Activated T-helper 2 cell treated with anti-CD3 and anti-CD28 coated beads, Interferon-gamma antibody, Interleukin-2, Interleukin-4, amounts not matched to agents 10 μg/mL and 5 μg/mL and 100 μg/mL, durations not matched to agents 14 hours and 24 hours and 36 hours (primary cell): Measurements from ENCODE around the gene DERL2. TPM values are rescaled to one million over a fixed set of nuclear protein-coding genes. Genes with fewer than 3 reads are reported as not detected.

ENCODE experiments used
- DNase-seq: peaks from one replicate; pipeline ENCODE4 v3.0.0; 2021; ENCODE audit warnings: low spot score
- H3K27ac Mint-ChIP-seq: one replicate; pipeline ENCODE4 v1.8.0; 2021; ENCODE audit warnings: mixed read lengths
- H3K27me3 Mint-ChIP-seq: one replicate; pipeline ENCODE4 v1.8.0; 2021; ENCODE audit warnings: low read depth, mixed read lengths
- H3K36me3 Mint-ChIP-seq: one replicate; pipeline ENCODE4 v1.8.0; 2021; ENCODE audit warnings: low read depth, mixed read lengths
- H3K4me1 Mint-ChIP-seq: one replicate; pipeline ENCODE4 v1.8.0; 2021; ENCODE audit warnings: low read depth, mixed read lengths
- H3K4me3 Mint-ChIP-seq: one replicate; pipeline ENCODE4 v1.8.0; 2021; ENCODE audit warnings: low read depth, mild to moderate bottlenecking, moderate library complexity, mixed read lengths
- H3K9me3 Mint-ChIP-seq: one replicate; pipeline ENCODE4 v1.8.0; 2021; ENCODE audit warnings: mixed read lengths
- intact Hi-C: fragments of 100-400 bp; cut with micrococcal nuclease; formaldehyde crosslinking; loops from one replicate; pipeline ENCODE4 v1.15.1; 2023
- total RNA-seq: library from RNA; stranded (reverse); gene quantifications from 2 replicates; pipeline ENCODE4 v1.2.3, GENCODE V29; 2022

The DERL2 gene
- total RNA-seq, 1 donor from 2014 or later, result 69.3 TPM

DNA sequence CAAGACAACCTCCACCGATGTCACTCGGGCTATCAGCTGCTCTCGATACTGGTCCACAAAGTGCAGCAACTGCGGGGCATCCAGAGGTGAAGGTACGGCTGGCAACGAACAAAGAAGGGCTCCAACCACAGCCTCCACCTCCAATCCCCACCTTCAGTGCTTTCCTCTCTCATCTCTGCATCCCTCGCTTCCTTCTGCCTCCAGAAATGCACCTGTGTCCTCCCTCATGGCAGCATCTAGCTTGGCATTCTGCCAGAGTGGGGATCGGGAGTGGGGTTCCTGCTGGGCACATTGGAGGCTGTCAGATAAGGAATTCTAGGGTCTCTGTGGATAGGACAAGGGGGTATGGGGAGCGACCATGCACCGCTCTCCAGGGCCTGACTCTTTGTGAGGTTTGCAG, 29.0 kb upstream of the DERL2 start:
- no peak overlapping the region for H3K4me3 Mint-ChIP-seq
- no peaks in the 10 kb centered on the region for H3K27me3 Mint-ChIP-seq
- peaks cover 59% of the 10 kb centered on the region for H3K36me3 Mint-ChIP-seq
- peaks cover 22% of the 10 kb centered on the region for H3K4me1 Mint-ChIP-seq
- no peaks in the 10 kb centered on the region for H3K9me3 Mint-ChIP-seq
- no peak overlapping the region for H3K27ac Mint-ChIP-seq
- DNase-seq, result no peak
- intact Hi-C loops, result no loop called here

DNA sequence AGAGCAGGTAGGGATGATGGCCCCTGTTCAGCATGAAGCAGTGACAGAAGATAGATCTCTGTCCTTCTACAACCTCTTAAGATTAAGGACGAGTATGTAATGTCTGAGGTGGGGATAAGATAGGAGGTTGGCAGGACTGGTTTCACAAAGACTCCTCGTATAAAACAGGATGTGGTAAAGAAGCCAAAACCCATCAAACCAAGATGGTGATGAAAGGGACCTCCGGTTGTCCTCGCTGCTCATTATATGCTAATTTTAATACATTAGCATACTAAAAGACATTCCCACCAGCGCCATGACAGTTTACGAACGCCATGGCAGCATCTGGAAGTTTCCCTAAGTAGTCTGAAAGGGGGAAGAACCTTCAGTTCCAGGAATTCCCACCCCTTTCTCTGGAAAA, 27.6 kb upstream of the DERL2 start:
- H3K4me1 Mint-ChIP-seq, result peaks cover 22% of the 10 kb centered on the region

GRCh38 chr17:5511401-5512225, 25.6 kb upstream of the DERL2 start:
- no peaks in the 10 kb centered on the region for H3K27me3 Mint-ChIP-seq
- H3K9me3 Mint-ChIP-seq, result no peaks in the 10 kb centered on the region
- peak overlapping the region; percentile 65 for H3K27ac Mint-ChIP-seq
- H3K36me3 Mint-ChIP-seq, result peaks cover 48% of the 10 kb centered on the region
- no peak overlapping the region for H3K4me3 Mint-ChIP-seq
- H3K4me1 Mint-ChIP-seq, result peaks cover 22% of the 10 kb centered on the region
- intact Hi-C loops, result no loop called here
- DNase-seq, result no peak

More for the DNA sequence above, 27.6 kb upstream of the DERL2 start:
- peaks cover 59% of the 10 kb centered on the region for H3K36me3 Mint-ChIP-seq
- no peaks in the 10 kb centered on the region for H3K27me3 Mint-ChIP-seq
- DNase-seq, result no peak
- no peak overlapping the region for H3K4me3 Mint-ChIP-seq
- H3K9me3 Mint-ChIP-seq, result no peaks in the 10 kb centered on the region
- no peak overlapping the region for H3K27ac Mint-ChIP-seq
- intact Hi-C loops, result no loop called here

DNA sequence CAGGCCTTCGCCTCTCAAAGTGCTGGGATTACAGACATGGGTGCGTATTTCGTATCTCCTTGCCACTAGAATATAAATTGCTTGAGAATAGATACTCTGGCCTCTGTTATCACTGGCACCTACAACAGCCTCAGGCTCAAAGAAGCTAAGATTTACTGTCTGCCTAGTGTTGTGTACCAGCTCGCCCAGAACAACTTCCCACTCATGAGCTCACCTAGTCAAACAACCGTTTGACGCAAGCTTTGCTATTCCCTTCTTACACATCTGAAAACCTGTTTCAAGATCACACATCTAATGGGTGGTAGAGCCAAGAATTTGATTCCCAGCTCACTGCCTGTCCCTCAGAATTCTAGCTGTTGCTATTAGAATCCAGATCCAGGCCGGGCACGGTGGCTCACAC, 24.8 kb upstream of the DERL2 start:
- DNase-seq, result no peak
- peaks cover 22% of the 10 kb centered on the region for H3K4me1 Mint-ChIP-seq
- peaks cover 42% of the 10 kb centered on the region for H3K36me3 Mint-ChIP-seq
- no peaks in the 10 kb centered on the region for H3K9me3 Mint-ChIP-seq
- H3K27ac Mint-ChIP-seq, result no peak overlapping the region
- no peak overlapping the region for H3K4me3 Mint-ChIP-seq
- no peaks in the 10 kb centered on the region for H3K27me3 Mint-ChIP-seq
- intact Hi-C loops, result no loop called here

- H3K9me3 Mint-ChIP-seq, result no peaks in the 10 kb centered on the region
- no peak overlapping the region for H3K4me3 Mint-ChIP-seq
- H3K4me1 Mint-ChIP-seq, result peaks cover 22% of the 10 kb centered on the region
- intact Hi-C loops, result no loop called here
- no peak for DNase-seq
- no peak overlapping the region for H3K27ac Mint-ChIP-seq
- peaks cover 30% of the 10 kb centered on the region for H3K36me3 Mint-ChIP-seq
- no peaks in the 10 kb centered on the region for H3K27me3 Mint-ChIP-seq
Measured at GRCh38 chr17:5509482-5509881, 23.5 kb upstream of the DERL2 start.

- Mint-ChIP-seq H3K27me3 (no peaks in the 10 kb centered on the region), H3K36me3 (peaks cover 25% of the 10 kb centered on the region), H3K4me1 (peaks cover 18% of the 10 kb centered on the region), H3K27ac (no peak overlapping the region), H3K9me3 (no peaks in the 10 kb centered on the region), H3K4me3 (no peak overlapping the region)
- intact Hi-C loops, result no loop called here
- DNase-seq, result no peak
Measured at GRCh38 chr17:5508810-5509209, 22.8 kb upstream of the DERL2 start.

DNA sequence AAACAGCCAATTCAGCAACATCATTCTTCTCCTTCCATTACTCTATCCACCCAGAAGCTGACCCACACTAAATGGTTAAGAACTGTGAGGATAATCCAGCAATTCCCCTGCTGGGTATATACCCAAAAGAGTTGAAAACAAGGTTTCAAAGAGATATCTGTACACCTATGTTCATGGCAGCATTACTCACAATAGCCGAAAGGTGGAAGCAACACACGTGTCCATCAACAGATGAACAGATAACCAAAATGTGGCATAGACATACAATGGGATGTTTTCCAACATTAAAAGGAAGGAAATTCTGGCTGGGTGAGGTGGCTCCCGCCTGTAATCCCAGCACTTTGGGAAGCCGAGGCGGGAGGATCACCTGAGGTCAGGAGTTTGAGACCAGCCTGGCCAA, 20.3 kb upstream of the DERL2 start:
- intact Hi-C loops, result no loop called here
- Mint-ChIP-seq H3K4me1 (peaks cover 2% of the 10 kb centered on the region), H3K4me3 (no peak overlapping the region), H3K9me3 (no peaks in the 10 kb centered on the region), H3K27me3 (no peaks in the 10 kb centered on the region), H3K36me3 (peaks cover 15% of the 10 kb centered on the region), H3K27ac (no peak overlapping the region)
- no peak for DNase-seq

- Mint-ChIP-seq H3K4me1 (peaks cover 6% of the 10 kb centered on the region), H3K4me3 (no peak overlapping the region), H3K9me3 (no peaks in the 10 kb centered on the region), H3K27me3 (peaks cover 5% of the 10 kb centered on the region), H3K36me3 (peaks cover 20% of the 10 kb centered on the region), H3K27ac (no peak overlapping the region)
- DNase-seq, result no peak
- intact Hi-C loops, result no loop called here
Measured at GRCh38 chr17:5502552-5502951, 16.6 kb upstream of the DERL2 start.

DNA sequence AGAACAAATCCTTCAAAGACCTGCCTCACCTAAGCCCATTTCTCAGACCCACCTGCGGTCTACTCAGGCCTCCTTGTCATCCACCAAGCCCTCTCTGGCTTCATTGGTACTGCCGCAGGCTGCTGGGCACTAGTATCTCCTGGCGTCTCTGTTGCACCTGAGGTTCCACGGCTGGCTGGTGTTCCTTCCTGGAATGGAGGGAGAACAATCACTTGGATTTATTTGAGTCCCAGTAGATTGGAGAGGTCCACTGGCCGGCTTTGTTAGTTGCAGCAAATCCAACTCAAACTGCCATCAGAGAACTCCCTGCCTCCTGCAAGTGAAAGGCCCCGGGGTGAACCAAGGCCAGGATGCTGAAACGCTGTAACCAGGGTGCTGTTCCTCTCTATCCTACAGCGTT, 15.7 kb upstream of the DERL2 start:
- Mint-ChIP-seq H3K4me3 (peak overlapping the region; percentile 74), H3K27me3 (peaks cover 5% of the 10 kb centered on the region), H3K9me3 (no peaks in the 10 kb centered on the region), H3K36me3 (peaks cover 18% of the 10 kb centered on the region), H3K27ac (no peak overlapping the region), H3K4me1 (peaks cover 6% of the 10 kb centered on the region)
- intact Hi-C loops, result no loop called here
- no peak for DNase-seq

DNA sequence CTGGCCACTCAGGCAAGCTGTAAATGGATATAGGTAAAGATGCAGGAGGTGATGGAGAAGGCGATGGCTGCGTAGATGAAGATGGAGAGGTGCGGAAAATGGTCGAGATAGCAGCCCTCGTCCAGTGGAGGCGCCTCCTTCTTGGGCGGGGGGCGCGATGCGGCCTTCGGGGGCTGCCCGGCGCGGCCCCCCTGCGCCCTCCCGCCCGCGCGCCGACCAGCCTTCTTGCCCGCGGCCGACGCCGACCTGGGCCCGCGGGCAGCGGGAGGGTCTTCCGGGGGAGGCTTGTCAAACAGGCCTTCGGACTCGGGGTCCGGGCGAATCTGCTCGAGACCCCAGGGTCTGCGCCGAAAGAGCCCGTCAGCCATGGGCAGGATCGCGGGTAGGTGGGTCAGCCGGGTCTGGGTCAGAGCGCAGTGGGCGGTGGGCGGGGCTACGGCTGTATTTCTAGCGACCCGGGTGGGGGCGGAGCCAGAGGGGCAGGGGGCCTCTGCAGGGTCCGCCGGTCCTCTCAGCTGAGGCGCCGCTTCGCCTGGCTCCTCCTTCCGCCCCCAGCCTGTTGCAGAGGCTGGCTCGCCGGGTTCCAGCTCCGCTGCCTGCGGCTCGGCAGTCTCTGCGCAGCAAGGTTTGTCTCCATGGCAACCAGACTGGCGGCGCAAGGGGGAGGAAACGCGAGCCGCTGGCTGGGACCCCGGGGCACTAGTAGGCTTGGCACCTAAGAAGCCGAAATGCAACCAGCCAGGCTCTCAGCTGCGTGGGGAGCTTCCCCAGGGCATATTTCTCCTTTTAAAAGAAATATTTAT, 14.8 kb upstream of the DERL2 start:
- H3K27me3 Mint-ChIP-seq, result peaks cover 5% of the 10 kb centered on the region
- H3K9me3 Mint-ChIP-seq, result no peaks in the 10 kb centered on the region
- peak overlapping the region; percentile 54 for H3K27ac Mint-ChIP-seq
- H3K4me1 Mint-ChIP-seq, result peaks cover 6% of the 10 kb centered on the region
- DNase-seq, result peak; percentile 65
- peak overlapping the region; percentile 90 for H3K4me3 Mint-ChIP-seq
- intact Hi-C loops, result no loop called here
- peaks cover 18% of the 10 kb centered on the region for H3K36me3 Mint-ChIP-seq

DNA sequence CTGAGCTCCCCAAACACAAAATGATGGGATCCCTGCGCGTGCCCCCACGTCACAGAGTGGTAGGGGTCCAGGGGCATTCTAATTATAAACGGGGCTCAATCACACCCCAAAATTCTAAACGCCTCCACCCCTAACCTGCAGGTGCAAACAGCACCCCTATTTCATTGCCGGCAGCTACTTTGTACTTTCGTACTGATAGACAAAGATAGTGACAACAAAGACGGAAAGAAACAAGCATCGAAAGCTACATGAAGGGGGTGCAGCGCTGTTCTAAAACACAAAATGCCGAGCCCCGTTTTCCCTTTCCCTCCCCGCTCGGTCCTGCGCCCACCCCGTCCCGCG, 14.2 kb upstream of the DERL2 start:
- H3K9me3 Mint-ChIP-seq, result no peaks in the 10 kb centered on the region

GRCh38 chr17:5499476-5500231, 13.7 kb upstream of the DERL2 start:
- Mint-ChIP-seq H3K27me3 (peaks cover 5% of the 10 kb centered on the region), H3K27ac (no peak overlapping the region), H3K9me3 (no peaks in the 10 kb centered on the region), H3K4me3 (peak overlapping the region; percentile 90), H3K4me1 (peaks cover 6% of the 10 kb centered on the region), H3K36me3 (peaks cover 18% of the 10 kb centered on the region)
- DNase-seq, result no peak
- intact Hi-C loops, result no loop called here

More for the DNA sequence above, 14.2 kb upstream of the DERL2 start:
- no peak for DNase-seq
- Mint-ChIP-seq H3K4me1 (peaks cover 6% of the 10 kb centered on the region), H3K36me3 (peaks cover 18% of the 10 kb centered on the region), H3K27me3 (peaks cover 5% of the 10 kb centered on the region), H3K27ac (peak overlapping the region; percentile 54), H3K4me3 (peak overlapping the region; percentile 90)
- intact Hi-C loops, result no loop called here
